Measurements from ENCODE around the gene FGF21.
A peak's percentile ranks its signal among the peaks of the same experiment; 100 is the strongest.
"Not testable (repeated sequence)": the region's sequence is repeated elsewhere in the genome, so short reads cannot be mapped to it uniquely, and the experiment has no call there.

The FGF21 gene, protein sequence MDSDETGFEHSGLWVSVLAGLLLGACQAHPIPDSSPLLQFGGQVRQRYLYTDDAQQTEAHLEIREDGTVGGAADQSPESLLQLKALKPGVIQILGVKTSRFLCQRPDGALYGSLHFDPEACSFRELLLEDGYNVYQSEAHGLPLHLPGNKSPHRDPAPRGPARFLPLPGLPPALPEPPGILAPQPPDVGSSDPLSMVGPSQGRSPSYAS

DNA sequence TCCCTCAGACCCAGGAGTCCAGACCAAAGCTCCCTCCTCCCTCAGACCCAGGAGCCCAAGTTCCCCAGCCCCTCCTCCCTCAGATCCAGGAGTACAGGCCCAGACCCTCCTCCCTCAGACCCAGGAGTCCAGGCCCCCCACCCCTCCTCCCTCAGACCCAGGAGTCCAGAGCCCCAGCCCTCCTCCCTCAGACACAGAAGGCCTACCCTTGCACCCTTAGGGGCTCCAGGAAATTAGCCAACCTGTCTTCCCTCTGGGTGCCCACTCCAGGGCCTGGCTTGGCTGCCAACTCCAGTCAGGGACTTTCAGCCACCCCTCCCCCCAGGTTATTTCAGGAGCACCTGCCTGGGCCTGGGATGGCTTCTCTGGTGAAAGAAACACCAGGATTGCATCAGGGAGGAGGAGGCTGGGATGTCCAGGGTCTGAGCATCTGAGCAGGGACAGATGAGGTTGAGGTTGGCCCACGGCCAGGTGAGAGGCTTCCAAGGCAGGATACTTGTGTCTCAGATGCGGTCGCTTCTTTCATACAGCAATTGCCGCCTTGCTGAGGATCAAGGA, at the start of gene FGF21:
TSS of gene FGF21 (plus strand) at position 441 of the 558 bp plus-strand sequence. CDS start 713 bp downstream, outside the sequence.
- no peak for FAIRE-seq

DNA sequence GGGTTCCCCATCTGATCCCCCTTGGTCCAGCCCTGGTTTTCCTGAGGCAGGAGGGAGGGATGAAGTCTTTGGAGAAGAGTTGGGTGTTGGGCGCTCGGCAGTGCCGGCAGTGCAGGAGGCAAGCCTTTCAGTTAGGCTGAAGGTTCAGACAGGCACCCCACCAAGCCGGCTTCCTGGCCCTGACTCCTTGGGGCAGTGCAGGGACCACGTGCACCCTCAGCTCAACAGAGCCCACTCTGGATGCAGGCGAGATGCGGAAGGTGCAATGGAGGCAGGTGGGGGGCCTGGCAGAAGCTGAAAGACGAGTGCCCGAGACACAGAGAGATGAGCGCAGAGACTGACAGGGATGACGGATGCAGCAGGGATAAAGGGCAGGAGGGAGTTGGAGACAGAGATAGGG, 46.9 kb upstream of the FGF21 start:
- FAIRE-seq: no peak

DNA sequence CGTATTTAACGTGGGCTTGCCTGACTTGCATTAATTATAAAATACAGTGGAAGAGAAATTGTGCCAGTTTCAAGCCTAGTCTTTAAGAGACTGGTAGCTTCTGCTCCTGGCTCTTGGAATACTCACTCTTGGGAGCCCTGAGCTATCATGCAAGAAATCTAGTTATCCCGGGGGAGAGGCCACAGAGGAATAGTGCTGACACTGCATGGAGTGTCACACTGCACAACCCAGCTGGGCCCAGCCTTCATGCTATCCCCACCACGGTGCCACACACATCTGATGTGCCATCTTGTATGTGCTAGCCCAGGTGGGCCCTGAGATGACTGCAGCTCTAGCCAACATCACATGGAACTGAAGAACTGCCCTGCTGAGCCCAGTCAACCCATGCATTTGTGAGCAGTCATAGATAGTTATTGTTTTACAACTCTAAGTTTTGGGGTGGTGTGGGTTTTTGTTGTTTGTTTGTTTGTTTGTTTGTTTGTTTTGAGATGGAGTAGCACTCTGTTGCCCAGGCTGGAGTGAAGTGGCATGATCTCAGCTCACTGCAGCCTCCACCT, 44.1 kb upstream of the FGF21 start:
- FAIRE-seq: no peak

DNA sequence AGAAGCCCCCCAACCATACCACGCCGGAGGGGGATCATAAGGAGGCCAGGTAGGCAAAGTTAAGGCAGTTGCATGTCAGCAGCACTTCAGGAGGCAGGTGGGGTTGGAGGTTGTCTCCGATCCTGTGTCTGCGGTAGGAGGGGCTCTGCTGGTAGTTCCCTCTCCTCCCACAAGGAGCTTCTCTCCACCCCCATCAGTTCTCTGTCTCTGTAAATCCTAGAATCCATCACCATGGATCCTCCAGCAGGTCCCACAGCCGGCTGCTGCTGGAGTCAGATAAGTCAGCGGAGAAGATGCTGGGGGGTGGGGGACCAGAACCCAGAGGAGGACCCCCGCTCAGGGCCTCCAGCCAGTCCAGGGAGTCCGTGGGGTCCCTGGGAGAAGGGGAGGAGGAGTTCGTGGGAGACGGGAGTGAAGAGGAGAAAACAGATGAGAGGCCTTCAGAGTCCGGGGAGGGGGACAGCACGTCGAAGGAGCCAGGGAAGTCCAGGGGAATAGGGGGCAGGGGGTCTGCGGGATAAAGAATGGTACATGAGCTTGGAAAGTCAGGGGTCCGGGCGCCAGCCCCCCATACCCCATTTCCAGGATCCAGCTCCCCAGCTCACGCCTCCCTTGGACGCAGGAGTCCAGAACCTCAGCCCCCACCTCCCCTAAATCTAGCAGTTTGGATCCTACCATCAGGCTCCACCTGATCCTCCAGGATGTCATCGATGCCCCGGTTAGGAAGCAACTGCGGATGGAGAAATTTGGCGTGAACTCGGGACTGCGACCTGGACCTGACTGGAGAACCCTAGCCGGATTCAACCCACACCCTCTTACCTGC, 42.1 kb upstream of the FGF21 start:
- FAIRE-seq: no peak

DNA sequence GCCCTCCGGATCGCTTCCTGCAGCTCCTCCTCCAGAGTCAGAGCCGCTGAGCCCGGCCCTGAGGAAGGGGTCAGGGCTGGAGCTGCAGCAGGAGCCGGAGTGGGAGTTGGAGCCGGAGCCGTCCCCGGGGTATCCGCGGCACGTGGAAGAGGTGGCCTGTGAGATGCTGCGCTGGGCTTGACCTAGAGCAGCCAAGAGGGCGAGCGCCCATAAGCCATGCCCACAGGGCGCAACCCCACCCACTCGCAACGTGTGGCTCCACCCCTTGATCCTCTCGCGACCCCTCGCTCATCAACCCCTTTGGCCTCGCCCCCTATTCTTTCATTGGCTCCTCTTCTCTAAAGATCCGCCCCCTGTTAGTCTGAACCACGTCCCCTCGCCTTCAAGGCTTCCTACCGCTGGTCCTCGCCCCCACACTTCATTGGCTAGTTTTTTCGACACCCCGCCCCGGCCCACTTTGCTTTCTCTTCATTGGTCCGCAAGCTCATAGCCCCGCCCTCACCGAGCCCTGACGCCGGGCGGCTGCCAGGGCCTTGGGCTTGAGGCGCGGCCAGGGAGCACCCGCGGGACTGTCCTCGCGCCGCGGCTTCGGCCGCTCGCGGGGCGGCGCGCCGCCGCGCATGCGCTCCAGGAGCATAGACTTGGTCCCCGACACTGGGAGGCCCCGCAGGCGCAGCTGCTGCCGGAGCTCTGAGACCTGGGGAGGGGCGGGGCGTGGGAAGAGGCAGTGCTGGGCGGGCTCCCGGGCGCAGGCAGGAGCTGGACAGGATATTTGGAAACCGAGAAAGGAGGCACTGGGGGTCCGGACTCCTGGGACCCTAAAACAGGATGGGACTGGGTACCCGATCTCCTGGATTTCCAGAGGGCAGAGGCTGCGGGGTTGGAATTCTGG, 41.2 kb upstream of the FGF21 start:
- FAIRE-seq: peak; percentile 98

DNA sequence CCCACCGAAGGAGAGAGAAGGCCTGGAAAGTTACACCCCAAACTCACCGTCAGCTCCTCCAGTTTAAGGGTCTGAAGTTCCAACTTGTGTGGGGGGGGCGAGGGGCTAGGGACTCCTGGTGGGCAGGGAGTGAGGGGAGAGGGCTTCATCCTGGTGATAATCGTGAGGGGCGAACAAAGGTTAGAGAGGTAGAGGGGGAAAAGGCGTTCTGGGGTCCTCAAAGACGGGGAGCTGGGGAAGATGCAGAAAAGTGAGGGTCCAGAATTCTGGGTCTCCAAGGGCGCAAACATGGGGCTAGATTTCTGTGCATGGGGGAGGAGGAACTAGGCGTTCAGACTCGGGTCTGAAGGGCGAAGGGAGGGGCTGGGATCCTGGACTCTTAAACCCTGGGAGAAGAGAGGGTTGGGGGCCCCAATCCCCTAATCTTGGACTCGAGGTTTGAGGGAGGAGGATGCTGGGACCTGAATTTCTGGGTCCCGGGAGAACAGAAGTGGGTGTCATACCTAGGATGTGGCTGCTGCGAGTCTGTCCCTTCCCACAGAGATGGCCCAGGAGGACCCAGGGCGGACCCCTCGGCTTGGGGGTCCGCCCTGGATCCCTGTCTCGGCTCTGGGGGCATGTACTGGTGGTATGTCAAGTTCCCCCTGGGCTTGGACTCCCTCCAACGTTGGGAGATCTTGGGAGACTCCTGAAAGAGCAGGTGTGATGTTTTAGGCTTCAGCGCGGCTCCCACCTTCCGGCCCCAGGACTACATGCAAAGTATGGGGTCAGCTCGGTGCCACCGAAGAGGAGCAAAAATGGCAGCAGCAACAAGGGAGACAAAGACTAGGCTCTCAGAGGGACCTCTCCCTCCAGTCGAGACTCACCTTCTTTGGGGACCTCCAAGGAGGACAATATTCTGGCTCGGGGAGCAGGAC, 40.3 kb upstream of the FGF21 start:
- no peak for FAIRE-seq

DNA sequence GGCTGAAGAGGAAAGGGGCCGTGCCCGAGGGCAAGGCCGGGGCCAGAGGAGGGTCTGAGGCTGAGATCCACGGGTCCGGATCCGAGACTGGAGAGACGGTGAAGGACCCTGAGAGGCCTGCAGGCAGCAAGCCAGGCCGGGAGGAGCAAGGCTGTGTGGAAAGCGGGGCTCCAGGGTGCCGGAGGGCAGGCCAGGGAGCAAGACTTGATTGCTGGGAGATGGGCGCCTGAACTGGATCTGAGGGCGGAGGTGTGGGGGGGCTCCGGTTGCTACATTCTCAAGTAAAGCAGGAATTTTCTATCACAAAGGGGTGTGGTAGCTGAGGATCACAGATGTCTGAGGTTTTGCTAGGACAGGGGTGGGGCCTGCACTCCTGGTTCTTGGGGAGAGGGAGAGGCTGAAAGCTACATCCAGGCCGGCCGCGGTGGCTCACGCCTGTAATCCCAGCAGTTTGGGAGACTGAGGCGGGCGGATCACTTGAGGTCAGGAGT, 39.6 kb upstream of the FGF21 start:
- FAIRE-seq: no peak

DNA sequence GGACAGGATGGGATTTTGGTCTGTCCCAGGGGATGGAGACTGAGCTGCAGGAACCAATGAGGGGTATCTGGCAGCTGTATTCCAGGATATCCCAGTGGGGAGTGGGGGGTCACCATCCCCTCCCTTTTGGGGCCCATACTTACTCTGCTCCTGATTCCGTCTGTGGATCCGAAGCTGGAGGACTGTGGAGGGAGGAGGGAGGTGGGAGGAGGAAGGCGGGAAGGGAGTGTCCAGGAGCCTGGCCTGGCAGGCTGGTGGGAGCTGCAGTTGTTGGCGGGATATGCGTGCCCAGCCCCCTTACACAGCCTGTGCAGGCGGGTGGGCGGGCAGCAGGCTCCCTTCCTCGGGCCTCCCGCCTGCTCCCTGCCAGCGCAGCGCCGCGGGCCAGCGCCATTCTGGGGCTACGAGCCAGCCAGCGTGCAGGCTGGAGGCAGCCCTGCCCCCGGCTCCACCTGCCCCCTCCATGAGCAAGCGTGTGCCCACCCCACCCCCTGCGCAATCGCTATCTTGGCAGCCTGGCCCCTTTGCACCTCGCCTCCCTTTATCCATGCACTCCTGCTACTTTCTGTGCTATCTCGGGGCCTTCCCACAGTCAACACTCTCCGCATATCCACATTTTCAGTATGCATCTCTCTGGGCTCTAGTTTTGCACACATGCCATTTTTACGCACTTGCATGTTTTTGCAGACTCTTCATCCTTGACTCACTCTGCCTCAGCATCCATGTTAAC, 38.6 kb upstream of the FGF21 start:
- FAIRE-seq: no peak

DNA sequence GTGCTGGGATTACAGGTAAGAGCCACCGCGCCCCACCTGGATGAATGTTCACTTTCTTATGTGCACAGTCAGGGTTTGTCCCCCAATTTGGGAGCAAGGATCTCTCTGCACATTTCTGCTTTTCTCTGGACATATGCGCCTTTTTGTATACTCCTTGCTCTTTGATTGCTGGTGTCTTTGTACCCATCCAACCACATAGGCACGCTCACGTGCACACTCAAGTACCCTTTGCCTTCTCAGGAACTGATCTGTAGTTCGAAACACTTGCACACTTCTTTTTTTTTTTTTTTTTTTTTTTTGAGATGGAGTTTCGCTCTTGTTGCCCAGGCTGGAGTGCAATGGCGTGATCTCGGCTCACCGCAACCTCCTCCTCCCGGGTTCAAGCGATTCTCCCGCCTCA, 37.2 kb upstream of the FGF21 start:
- FAIRE-seq: not testable (repeated sequence)

DNA sequence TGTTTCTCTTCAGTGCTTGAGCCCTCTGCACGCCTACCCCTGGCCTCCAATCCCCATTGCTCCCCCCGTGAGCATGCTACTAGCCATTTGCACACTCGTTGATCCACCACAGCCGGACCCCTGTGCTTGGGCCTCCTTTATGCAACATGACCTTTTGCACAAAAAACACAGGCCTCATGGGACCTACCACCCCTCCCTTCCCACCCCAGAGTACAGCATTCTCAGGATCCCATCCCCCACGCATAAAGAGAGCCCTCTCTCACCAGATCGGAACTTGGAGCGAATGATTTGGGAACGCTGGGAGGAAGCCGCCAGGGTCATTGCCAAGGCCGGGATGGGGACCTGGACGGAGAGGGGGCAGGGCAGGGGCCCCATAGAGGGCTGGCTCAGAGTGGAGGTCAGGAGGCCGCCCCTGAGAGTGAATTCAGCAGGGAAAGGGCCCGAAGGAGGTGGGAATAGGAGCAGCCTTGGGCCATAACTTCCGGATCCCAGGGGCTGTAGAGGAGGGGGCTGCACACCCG, 36.6 kb upstream of the FGF21 start:
- FAIRE-seq: no peak

DNA sequence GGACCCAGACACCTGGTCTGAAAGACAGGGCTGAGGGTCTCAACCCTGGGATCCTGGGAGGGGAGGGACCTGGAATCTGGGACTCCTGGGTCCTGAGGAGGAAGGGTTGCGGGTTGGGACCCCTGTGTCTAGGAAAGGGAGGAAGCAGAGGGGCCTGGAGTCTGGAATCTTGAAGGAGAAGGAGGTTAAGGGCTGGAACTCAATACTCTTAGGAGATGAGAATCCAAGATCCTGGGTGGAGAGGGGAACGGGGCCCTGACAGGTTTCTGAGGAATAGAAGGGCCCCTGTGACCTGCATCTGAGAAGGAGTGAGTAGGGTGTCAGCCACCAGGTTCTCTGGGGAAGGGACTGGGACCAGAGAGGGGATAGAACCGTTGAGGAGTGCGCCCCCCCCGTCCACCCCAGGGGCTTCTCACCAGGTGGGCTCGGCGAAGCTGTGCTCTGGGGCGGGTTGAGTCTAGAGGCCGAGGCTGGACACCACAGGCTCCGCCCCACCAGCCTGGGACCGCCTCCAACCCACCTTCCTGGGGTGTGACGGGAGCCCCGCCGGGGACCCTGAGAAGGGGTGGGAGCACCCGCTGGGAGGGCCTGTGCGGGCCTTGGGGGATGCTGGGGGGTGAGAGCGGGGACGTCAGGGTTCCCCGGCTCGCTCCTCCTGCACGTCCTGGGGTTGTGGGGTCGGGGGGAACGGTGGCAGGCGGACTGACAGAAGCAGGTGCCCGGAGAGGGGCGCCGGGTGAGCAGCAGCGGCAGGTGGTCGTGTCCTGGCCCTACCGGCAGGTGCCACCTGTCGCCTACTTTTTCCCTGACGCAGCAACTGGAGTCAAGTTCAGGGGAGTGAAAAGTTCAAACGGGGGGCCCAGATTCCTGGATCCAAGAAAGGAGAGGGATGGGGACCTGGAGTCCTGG, 35.8 kb upstream of the FGF21 start, which contains the start of gene MAMSTR:
TSS of gene MAMSTR (minus strand) at position 463 of the 909 bp plus-strand sequence. CDS start 694 bp downstream, outside the sequence.
- FAIRE-seq: no peak

DNA sequence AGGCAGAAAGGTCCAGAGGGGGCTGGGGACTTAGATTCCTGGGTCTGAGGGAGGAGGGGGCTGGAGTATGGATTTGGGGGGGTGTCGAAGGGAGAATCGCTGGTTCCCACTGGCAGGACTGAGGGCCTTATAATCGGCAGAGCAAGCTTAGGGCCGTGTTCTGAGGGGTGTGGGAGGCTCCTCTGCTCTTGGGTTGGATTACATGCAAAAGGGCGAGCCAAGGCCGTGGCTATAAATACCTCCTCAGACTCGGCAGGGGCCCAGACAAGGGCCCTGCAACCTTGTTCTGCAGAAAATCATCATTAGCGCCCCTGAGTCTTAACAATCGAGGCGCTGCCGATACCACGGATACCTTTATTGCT, 35.1 kb upstream of the FGF21 start:
- FAIRE-seq: no peak

DNA sequence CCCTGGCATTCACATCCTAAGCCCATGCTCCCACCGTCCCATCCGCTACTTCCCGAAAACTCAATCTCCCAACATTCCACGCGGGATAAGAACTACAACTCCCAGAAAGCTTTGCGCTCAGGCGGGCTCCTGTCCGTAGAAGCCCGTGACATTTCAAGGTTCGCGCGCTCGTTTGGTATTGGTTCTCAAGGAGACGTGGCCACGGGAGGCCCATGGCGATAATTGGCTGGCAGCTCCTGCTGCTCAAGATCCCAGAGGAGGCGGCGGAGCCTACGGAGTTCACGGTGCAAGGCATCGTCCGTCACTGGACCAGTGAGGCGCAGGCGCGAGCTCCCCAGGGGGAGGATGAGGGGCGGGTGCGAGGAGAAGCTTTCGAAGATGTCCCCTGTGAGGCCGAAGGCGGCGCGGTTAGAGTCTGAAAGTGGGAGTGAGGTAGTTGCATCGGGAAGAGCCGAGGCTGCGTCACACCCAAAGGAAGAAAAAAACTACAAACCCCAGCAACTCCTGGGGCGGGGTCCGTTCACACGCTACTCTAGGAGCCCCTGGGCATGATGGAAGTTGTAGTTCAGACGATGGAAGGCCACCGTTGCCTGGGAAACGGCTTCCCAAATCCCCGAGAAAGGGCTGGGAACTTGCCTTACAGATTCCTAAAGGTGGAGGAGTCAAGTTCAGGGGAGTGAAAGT, 34.6 kb upstream of the FGF21 start:
- peak; percentile 96 for FAIRE-seq

DNA sequence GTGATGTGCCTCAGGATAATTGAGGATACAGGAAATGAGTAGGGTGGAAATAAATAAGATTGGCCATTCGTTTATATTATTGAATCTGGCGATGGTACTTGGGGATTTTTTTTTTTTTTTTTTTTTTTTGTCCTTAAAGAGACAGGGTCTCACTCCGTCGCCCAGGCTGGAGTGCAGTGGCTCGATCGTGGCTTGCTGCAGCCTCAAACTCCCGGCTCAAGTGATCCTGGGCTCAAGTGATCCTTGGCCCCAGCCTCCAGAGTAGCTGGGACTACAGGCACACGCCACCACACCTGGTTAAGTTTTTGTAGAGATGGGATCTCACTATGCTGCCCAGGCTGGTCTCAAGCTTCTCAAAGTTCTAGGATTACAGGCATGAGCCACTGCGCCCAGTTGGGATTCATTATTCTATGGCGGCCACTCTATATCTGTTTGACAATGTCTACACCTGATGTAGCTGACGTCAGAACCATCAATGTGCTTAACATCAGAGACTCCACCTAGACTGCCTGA, 33.1 kb upstream of the FGF21 start:
- no peak for FAIRE-seq

DNA sequence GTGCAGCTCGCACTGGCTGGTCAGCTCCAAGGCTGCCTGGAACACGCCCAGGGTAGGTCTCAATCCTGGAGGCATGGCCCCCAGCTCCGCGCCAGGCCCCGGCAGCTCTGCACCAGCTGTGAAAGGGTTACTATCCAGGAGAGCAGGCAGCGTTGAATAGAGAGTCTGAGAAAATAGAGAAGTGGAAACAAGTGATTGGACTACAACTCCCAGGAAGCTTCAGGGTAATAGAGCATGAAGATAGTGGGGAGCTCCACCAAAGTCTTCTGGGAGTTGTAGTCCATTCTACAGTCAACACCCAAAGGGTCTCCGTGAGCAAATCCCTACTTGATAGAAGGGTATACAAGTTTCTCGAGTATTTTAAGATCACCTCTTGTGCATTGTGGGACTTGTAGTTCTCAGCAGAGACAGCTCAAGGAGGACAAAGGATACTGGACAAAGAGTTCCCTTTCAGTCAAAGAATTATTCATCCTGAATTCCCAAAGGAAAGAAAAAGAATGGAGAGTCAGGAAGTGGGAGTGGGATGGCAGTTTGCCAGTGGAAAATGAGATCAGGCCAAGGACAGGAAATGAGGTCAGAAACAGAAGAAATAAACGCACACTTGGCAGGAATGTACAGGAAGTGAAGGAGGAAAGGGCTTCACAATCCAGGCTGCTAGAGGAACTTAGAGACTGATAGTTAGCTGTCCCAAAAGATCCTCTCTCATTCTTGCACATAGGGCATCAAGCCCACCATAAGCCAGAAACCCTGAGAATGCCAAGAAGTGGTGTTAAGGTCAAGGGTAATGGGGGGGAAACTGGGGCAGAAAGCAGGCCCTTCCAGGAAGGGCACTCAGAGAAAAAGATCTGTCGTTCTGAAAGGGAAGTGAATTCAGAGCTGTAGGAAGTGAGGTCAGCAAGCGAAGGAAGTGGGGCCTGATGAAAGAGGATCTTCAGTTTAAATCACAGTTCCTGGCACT, 30.2 kb upstream of the FGF21 start:
- FAIRE-seq: no peak

DNA sequence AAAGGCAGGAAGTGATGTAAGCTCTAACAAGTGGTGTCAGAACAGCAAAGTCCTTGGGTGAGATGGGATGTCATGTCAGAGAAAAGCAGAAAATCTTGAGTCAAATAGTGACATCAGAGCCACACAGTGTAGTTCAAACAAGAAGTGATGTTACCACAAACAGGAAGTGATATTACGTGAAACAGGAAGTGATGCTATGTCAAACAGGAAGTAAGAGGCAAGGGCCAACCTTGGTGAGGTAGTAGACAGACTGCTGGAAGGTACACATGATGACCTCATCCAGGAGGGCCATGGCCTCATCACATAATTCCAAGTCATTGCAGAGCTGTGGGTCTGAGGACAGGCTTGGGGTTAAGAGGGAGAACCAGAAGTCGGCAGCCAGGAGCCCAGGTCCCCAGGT, 28.8 kb upstream of the FGF21 start:
- no peak for FAIRE-seq
